Prostate gland (tissue), 2 donors: ENCODE measurements around the gene TAGAP. TPM values are rescaled to one million over a fixed set of nuclear protein-coding genes. Genes with fewer than 3 reads are reported as not detected.

Experiments used
- DNase-seq: peaks from one replicate; pipeline ENCODE4 v3.0.0-alpha.2; 2019; ENCODE audit warnings: low spot score
- H3K27ac ChIP-seq, 2 donors: fragments of 200-600 bp; sonication (generic); 2 replicates each; pipeline ENCODE4 v1.5.1; 2017 to 2019
- H3K27me3 ChIP-seq: fragments of 200-600 bp; sonication (generic); replicated peaks from 2 replicates; pipeline ENCODE4 v1.5.1; 2019; ENCODE audit not compliant: insufficient read depth
- H3K36me3 ChIP-seq, 2 donors: fragments of 200-600 bp; sonication (generic); 1 replicate in 1 of 2; 2 replicates in 1 of 2; pipeline versions ENCODE4 v1.5.1 to v1.8.1; 2017 to 2019
- H3K4me1 ChIP-seq: fragments of 200-600 bp; sonication (generic); replicated peaks from 2 replicates; pipeline ENCODE4 v1.5.1; 2019
- H3K4me3 ChIP-seq, 2 donors: fragments of 200-600 bp; sonication (generic); 2 replicates each; pipeline ENCODE4 v1.5.1; 2017 to 2019
- H3K9me3 ChIP-seq: fragments of 200-600 bp; sonication (generic); 2 replicates; pipeline ENCODE4 v1.5.1; 2017
- CTCF ChIP-seq, 4 experiments: fragments of 200-600 bp in 2 of 4; fragments of 450-650 bp in 2 of 4; sonication (generic) in 2 of 4; IDR thresholded peaks; 1 replicate in 3 of 4; 2 replicates in 1 of 4; pipeline ENCODE4 v1.5.1; 2016 to 2019; ENCODE audit warnings: antibody characterized with exemption in 4 of 4, mild to moderate bottlenecking in 2 of 4, moderate library complexity in 2 of 4
- POLR2A ChIP-seq: fragments of 450-650 bp; IDR thresholded peaks from one replicate; pipeline ENCODE4 v1.6.1; 2016; ENCODE audit warnings: antibody characterized with exemption, mild to moderate bottlenecking
- POLR2AphosphoS5 ChIP-seq: sonication (generic); formaldehyde crosslinking; IDR thresholded peaks from one replicate; pipeline ENCODE4 v1.6.1; 2017; ENCODE audit warnings: antibody characterized with exemption
- WGBS: methylation state at CpG from one replicate; pipeline ENCODE4 v1.1.5; 2018; 5-methylcytosine and 5-hydroxymethylcytosine counted together
- intact Hi-C: fragments of 100-400 bp; cut with DNase I; formaldehyde crosslinking; loops from one replicate; pipeline ENCODE4 v1.14.2; 2022
- total RNA-seq, 2 donors: library from RNA; depleted of rRNA; stranded (reverse); fragments of >200 nt; gene quantifications; one replicate each; pipeline ENCODE4 v1.1.0, GENCODE V29; 2016

Gene TAGAP
- total RNA-seq, 2 donors from 2014 or later = 2.6 to 4.8 TPM

- TF ChIP-seq CTCF (IDR thresholded peaks at IDR 0.05) = no peak
- TF ChIP-seq POLR2AphosphoS5 = no peak
- TF ChIP-seq POLR2A = no peak
- H3K27ac ChIP-seq = no peak overlapping the region
- no peaks in the 10 kb centered on the region for H3K36me3 ChIP-seq
- DNase-seq = no peak
- H3K4me3 ChIP-seq = no peak overlapping the region
- no peaks in the 10 kb centered on the region for H3K9me3 ChIP-seq
- 79% methylated on average over 4 of the region's 4 CpGs for WGBS
- no peaks in the 10 kb centered on the region for H3K27me3 ChIP-seq
- H3K4me1 ChIP-seq = no peaks in the 10 kb centered on the region
- intact Hi-C loops = no loop called here
Observed at GRCh38 chr6:159023893-159024292, 20.9 kb downstream of the TAGAP start.

GRCh38 chr6:159020011-159020410 lies 24.8 kb downstream of the TAGAP start:
- no peaks in the 10 kb centered on the region for H3K36me3 ChIP-seq

GRCh38 chr6:159017757-159018559 lies 26.8 kb downstream of the TAGAP start:
- TF ChIP-seq CTCF (IDR thresholded peaks at IDR 0.05) = no peak
- no peak for TF ChIP-seq POLR2A
- no peak for TF ChIP-seq POLR2AphosphoS5
- H3K4me1 ChIP-seq = no peaks in the 10 kb centered on the region
- WGBS = 70% methylated on average over 3 of the region's 3 CpGs
- H3K27ac ChIP-seq = no peak overlapping the region
- H3K4me3 ChIP-seq = no peak overlapping the region
- H3K27me3 ChIP-seq = no peaks in the 10 kb centered on the region
- no peak for DNase-seq
- no peaks in the 10 kb centered on the region for H3K9me3 ChIP-seq
- H3K36me3 ChIP-seq = no peaks in the 10 kb centered on the region
- intact Hi-C loops = no loop called here

More at GRCh38 chr6:159020011-159020410, 24.8 kb downstream of the TAGAP start:
- intact Hi-C loops = no loop called here
- TF ChIP-seq CTCF (IDR thresholded peaks at IDR 0.05) (no peak), POLR2AphosphoS5 (no peak), POLR2A (no peak)
- no peaks in the 10 kb centered on the region for H3K4me1 ChIP-seq
- no peaks in the 10 kb centered on the region for H3K9me3 ChIP-seq
- H3K4me3 ChIP-seq = no peak overlapping the region
- H3K27me3 ChIP-seq = no peaks in the 10 kb centered on the region
- WGBS = 93% methylated on average over 2 of the region's 2 CpGs
- DNase-seq = no peak
- no peak overlapping the region for H3K27ac ChIP-seq

- no peak for DNase-seq
- Histone ChIP-seq H3K27me3 (no peaks in the 10 kb centered on the region), H3K27ac (no peak overlapping the region), H3K4me3 (no peak overlapping the region), H3K4me1 (no peaks in the 10 kb centered on the region), H3K36me3 (no peaks in the 10 kb centered on the region), H3K9me3 (no peaks in the 10 kb centered on the region)
- intact Hi-C loops = no loop called here
- no peak for TF ChIP-seq CTCF (IDR thresholded peaks at IDR 0.05)
- no peak for TF ChIP-seq POLR2A
- TF ChIP-seq POLR2AphosphoS5 = no peak
Observed at GRCh38 chr6:159014406-159014805, 30.4 kb downstream of the TAGAP start.

- WGBS = 88% methylated on average over 5 of the region's 5 CpGs
- Histone ChIP-seq H3K9me3 (no peaks in the 10 kb centered on the region), H3K27me3 (no peaks in the 10 kb centered on the region), H3K36me3 (no peaks in the 10 kb centered on the region), H3K4me1 (no peaks in the 10 kb centered on the region), H3K4me3 (no peak overlapping the region), H3K27ac (no peak overlapping the region)
- no peak for DNase-seq
- intact Hi-C loops = no loop called here
- TF ChIP-seq CTCF (IDR thresholded peaks at IDR 0.05) (no peak), POLR2AphosphoS5 (no peak), POLR2A (no peak)
Observed at GRCh38 chr6:159013229-159013628, 31.6 kb downstream of the TAGAP start.
